B cell (primary cell): ENCODE results near the gene MAGI2. TPM values are rescaled to one million over a fixed set of nuclear protein-coding genes. Genes with fewer than 3 reads are reported as not detected.

ENCODE experiments used
- ATAC-seq: fragments of 200-7000 bp; cut with Tn5 transposase; one replicate; pipeline ENCODE4 v1.10.0; 2021; ENCODE audit warnings: low read depth, mild to moderate bottlenecking, moderate number of reproducible peaks, moderate library complexity
- CTCF ChIA-PET: fragments of 350-600 bp; sonication (Branson Sonifier 250); formaldehyde crosslinking; loops from one replicate; lab custom pipeline; 2021; ENCODE audit warnings: antibody characterized with exemption, inconsistent platforms; lab: Charles Lee
- POLR2A ChIA-PET: fragments of 350-600 bp; sonication (Branson Sonifier 250); formaldehyde crosslinking; loops from one replicate; lab custom pipeline; 2021; ENCODE audit warnings: antibody characterized with exemption; lab: Charles Lee
- DNase-seq: peaks from one replicate; pipeline ENCODE4 v3.0.0; 2013
- H2AFZ ChIP-seq: 2 replicates; pipeline ENCODE4 v1.6.1; 2012; ENCODE audit warnings: mild to moderate bottlenecking, low read depth, low read length; ENCODE audit not compliant: insufficient read depth, poor library complexity, severe bottlenecking
- H3K27ac ChIP-seq, 2 donors: 1 replicate in 1 of 2; 2 replicates in 1 of 2; pipeline ENCODE4 v1.5.1; 2012 to 2013; ENCODE audit warnings: low read length in 2 of 2, mild to moderate bottlenecking in 2 of 2, moderate library complexity in 1 of 2
- H3K27me3 ChIP-seq, 4 experiments: fragments of 200-600 bp in 1 of 4; sonication (generic) in 1 of 4; replicated peaks in 1 of 4; 1 replicate in 2 of 4; 2 replicates in 2 of 4; pipeline versions ENCODE4 v1.6.1 to v1.7.0; 2013 to 2016; ENCODE audit warnings: low read length in 3 of 4, mild to moderate bottlenecking in 2 of 4, mixed read lengths in 1 of 4, moderate library complexity in 1 of 4; ENCODE audit not compliant: insufficient read depth in 4 of 4, control insufficient read depth in 3 of 4; ENCODE audit errors: control extremely low read depth in 1 of 4
- H3K36me3 ChIP-seq, 2 experiments: replicated peaks in 1 of 2; 1 replicate in 1 of 2; 2 replicates in 1 of 2; pipeline versions ENCODE4 v1.6.1 to v1.7.1; 2013; ENCODE audit warnings: low read length in 1 of 2; ENCODE audit not compliant: insufficient read depth in 2 of 2, control insufficient read depth in 1 of 2; ENCODE audit errors: control extremely low read depth in 1 of 2, extremely low read depth in 1 of 2
- H3K4me1 ChIP-seq, 2 donors: fragments of 200-600 bp in 1 of 2; sonication (generic) in 1 of 2; 1 replicate in 1 of 2; 2 replicates in 1 of 2; pipeline versions ENCODE4 v1.5.1 to v1.6.1; 2013 to 2017; ENCODE audit warnings: low read length in 2 of 2; ENCODE audit not compliant: control insufficient read depth in 2 of 2, insufficient read depth in 2 of 2
- H3K4me2 ChIP-seq: replicated peaks from 2 replicates; pipeline ENCODE3; 2012; ENCODE audit warnings: mild to moderate bottlenecking, low read depth, low read length; ENCODE audit not compliant: poor library complexity, severe bottlenecking
- H3K4me3 ChIP-seq, 5 experiments: fragments of 200-600 bp in 1 of 5; sonication (generic) in 1 of 5; 1 replicate in 3 of 5; 2 replicates in 2 of 5; pipeline versions ENCODE4 v1.5.1 to v1.7.0; 2011 to 2016; ENCODE audit warnings: low read length in 4 of 5, mild to moderate bottlenecking in 4 of 5, low read depth in 2 of 5, control low read depth in 1 of 5, moderate library complexity in 1 of 5; ENCODE audit not compliant: insufficient read depth in 1 of 5; ENCODE audit errors: control extremely low read depth in 1 of 5, extremely low read depth in 1 of 5
- H3K79me2 ChIP-seq: fragments of 200-600 bp; sonication (generic); one replicate; pipeline ENCODE4 v1.6.0; 2016; ENCODE audit warnings: low read length; ENCODE audit not compliant: control insufficient read depth, insufficient read depth
- H3K9ac ChIP-seq: fragments of 200-600 bp; sonication (generic); 2 replicates; pipeline ENCODE4 v1.6.1; 2017; ENCODE audit warnings: mild to moderate bottlenecking, low read length, moderate library complexity
- H3K9me3 ChIP-seq, 3 donors: one replicate each; pipeline versions ENCODE4 v1.6.1 to v1.7.1; 2013; ENCODE audit warnings: low read length in 2 of 3; ENCODE audit not compliant: control insufficient read depth in 2 of 3, insufficient read depth in 1 of 3; ENCODE audit errors: control extremely low read depth in 1 of 3
- H4K20me1 ChIP-seq: 2 replicates; pipeline ENCODE4 v1.6.0; 2012; ENCODE audit warnings: mild to moderate bottlenecking, low read length; ENCODE audit not compliant: insufficient read depth, control insufficient read depth, poor library complexity, severe bottlenecking
- H3K27ac Mint-ChIP-seq: one replicate; pipeline ENCODE4 v1.8.0; 2021; ENCODE audit warnings: mixed read lengths
- H3K27me3 Mint-ChIP-seq: one replicate; pipeline ENCODE4 v1.8.0; 2021; ENCODE audit warnings: mixed read lengths
- H3K4me1 Mint-ChIP-seq: one replicate; pipeline ENCODE4 v1.8.0; 2021; ENCODE audit warnings: mixed read lengths
- H3K4me3 Mint-ChIP-seq: one replicate; pipeline ENCODE4 v1.8.0; 2021; ENCODE audit warnings: mixed read lengths
- H3K9me3 Mint-ChIP-seq: one replicate; pipeline ENCODE4 v1.8.0; 2022; ENCODE audit warnings: mixed read lengths; ENCODE audit not compliant: insufficient read depth
- CTCF ChIP-seq: fragments of 200-600 bp; IDR thresholded peaks from one replicate; pipeline ENCODE4 v1.8.0; 2022; ENCODE audit warnings: antibody characterized with exemption, mild to moderate bottlenecking
- EZH2 ChIP-seq: IDR thresholded peaks from 2 replicates; pipeline ENCODE4 v1.6.1; 2012; ENCODE audit warnings: borderline replicate concordance, low read depth, mild to moderate bottlenecking, moderate library complexity, low read length; ENCODE audit not compliant: insufficient read depth, poor library complexity, severe bottlenecking
- WGBS: methylation state at CpG from one replicate; pipeline ENCODE4 v1.1.5; 2013; ENCODE audit warnings: missing lambda C conversion rate; ENCODE audit not compliant: insufficient coverage; 5-methylcytosine and 5-hydroxymethylcytosine counted together
- intact Hi-C: fragments of 100-400 bp; cut with micrococcal nuclease; formaldehyde crosslinking; loops from one replicate; pipeline ENCODE4 v1.10.0; 2022
- polyA plus RNA-seq: library from polyadenylated mRNA; depleted of rRNA; stranded (reverse); fragments of >200 nt; gene quantifications from 2 replicates; pipeline ENCODE4 v1.2.3, GENCODE V29; 2012
- total RNA-seq, 2 donors: library from RNA; stranded (reverse); fragments of 120-200 nt in 1 of 2; gene quantifications; 1 replicate in 1 of 2; 2 replicates in 1 of 2; pipeline versions ENCODE4 v1.2.3 to v1.2.4, GENCODE V29; 2013 to 2022

The MAGI2 gene
- total and polyA plus RNA-seq, 2 donors (not counting 1 experiment from before 2014, with no cell fraction given) = 0.16 to 0.64 TPM

- no peaks in the 10 kb centered on the region for H3K9me3 Mint-ChIP-seq
- no peak overlapping the region for H3K4me3 ChIP-seq
- no peaks in the 10 kb centered on the region for H3K4me1 ChIP-seq
- H3K4me2 ChIP-seq = no peak overlapping the region
- TF ChIP-seq CTCF (no peak), EZH2 (no peak)
- H3K4me3 Mint-ChIP-seq = no peak overlapping the region
- no peaks in the 10 kb centered on the region for H3K9me3 ChIP-seq
- ChIA-PET POLR2A (no interaction called here), CTCF (no interaction called here)
- 93% methylated on average over 5 of the region's 9 CpGs for WGBS
- H3K27ac ChIP-seq = no peak overlapping the region
- H3K27me3 Mint-ChIP-seq = peaks cover 12% of the 10 kb centered on the region
- intact Hi-C loops = no loop called here
- no peaks in the 10 kb centered on the region for H3K79me2 ChIP-seq
- ATAC-seq (no peak), DNase-seq (no peak)
- no peaks in the 10 kb centered on the region for H3K36me3 ChIP-seq
- H3K9ac ChIP-seq = no peak overlapping the region
- H3K27me3 ChIP-seq = peaks cover 0 to 6% (median 2%) of the 10 kb centered on the region in 4 experiments
- H3K27ac Mint-ChIP-seq = no peak overlapping the region
- no peak overlapping the region for H2AFZ ChIP-seq
- H4K20me1 ChIP-seq = no peaks in the 10 kb centered on the region
- no peaks in the 10 kb centered on the region for H3K4me1 Mint-ChIP-seq
Measured at GRCh38 chr7:78226059-78226719, 1227.3 kb downstream of the MAGI2 start.

GRCh38 chr7:78225534-78225933 lies 1227.9 kb downstream of the MAGI2 start:
- Histone ChIP-seq H3K9me3 (no peaks in the 10 kb centered on the region), H3K36me3 (no peaks in the 10 kb centered on the region), H3K79me2 (no peaks in the 10 kb centered on the region), H3K4me2 (no peak overlapping the region), H3K27ac (no peak overlapping the region), H3K4me1 (no peaks in the 10 kb centered on the region), H2AFZ (no peak overlapping the region), H3K27me3 (peaks cover 0 to 6% (median 2%) of the 10 kb centered on the region in 4 experiments), H3K9ac (no peak overlapping the region), H3K4me3 (no peak overlapping the region), H4K20me1 (no peaks in the 10 kb centered on the region)
- CTCF ChIA-PET = no interaction called here
- Mint-ChIP-seq H3K27ac (no peak overlapping the region), H3K9me3 (no peaks in the 10 kb centered on the region), H3K4me3 (no peak overlapping the region), H3K27me3 (peaks cover 11% of the 10 kb centered on the region), H3K4me1 (no peaks in the 10 kb centered on the region)
- intact Hi-C loops = no loop called here
- DNase-seq (no peak), ATAC-seq (no peak)
- WGBS = no CpG with 5 or more reads among the region's 4 CpGs
- TF ChIP-seq EZH2 (no peak), CTCF (no peak)
- POLR2A ChIA-PET = no interaction called here
